PFSK-1 (cell line): Measurements from ENCODE around the gene FAM20A. TPM values are rescaled to one million over a fixed set of nuclear protein-coding genes. Genes with fewer than 3 reads are reported as not detected.

Experiments used
- FOXP2 ChIP-seq: optimal IDR thresholded peaks from 2 replicates; pipeline ENCODE3; 2011; ENCODE audit warnings: borderline replicate concordance, control low read depth, inconsistent platforms; ENCODE audit not compliant: insufficient read depth; ENCODE audit errors: extremely low read length, extremely low read depth
- POLR2AphosphoS5 ChIP-seq: IDR thresholded peaks from 2 replicates; pipeline ENCODE4 v1.6.1; 2012; ENCODE audit warnings: low read depth, mild to moderate bottlenecking, control low read depth, low read length, moderate library complexity
- SIN3A ChIP-seq: IDR thresholded peaks from 2 replicates; pipeline ENCODE4 v1.6.1; 2012; ENCODE audit warnings: mild to moderate bottlenecking, low read length, moderate library complexity, borderline replicate concordance; ENCODE audit not compliant: insufficient read depth
- TAF1 ChIP-seq: IDR thresholded peaks from 2 replicates; pipeline ENCODE4 v1.6.1; 2012; ENCODE audit warnings: low read length, control low read depth, borderline replicate concordance; ENCODE audit not compliant: insufficient read depth
- polyA plus RNA-seq: library from polyadenylated mRNA; unstranded; fragments of >200 nt; gene quantifications from one replicate; pipeline ENCODE4 v1.2.1, GENCODE V29; 2012; ENCODE audit warnings: low read depth, missing spikeins; ENCODE audit not compliant: insufficient read length
- TF ChIP-seq, protein P1 (sequence below), 2 experiments: IDR thresholded peaks; 2 replicates each; pipeline versions ENCODE4 v1.6.1 to v1.8.0; 2011 to 2012; ENCODE audit warnings: low read depth in 2 of 2, low read length in 2 of 2, control low read depth in 1 of 2, inconsistent platforms in 1 of 2, mild to moderate bottlenecking in 1 of 2, moderate library complexity in 1 of 2; ENCODE audit not compliant: insufficient read depth in 1 of 2

FAM20A gene
- polyA plus RNA-seq, result 0.45 TPM

DNA sequence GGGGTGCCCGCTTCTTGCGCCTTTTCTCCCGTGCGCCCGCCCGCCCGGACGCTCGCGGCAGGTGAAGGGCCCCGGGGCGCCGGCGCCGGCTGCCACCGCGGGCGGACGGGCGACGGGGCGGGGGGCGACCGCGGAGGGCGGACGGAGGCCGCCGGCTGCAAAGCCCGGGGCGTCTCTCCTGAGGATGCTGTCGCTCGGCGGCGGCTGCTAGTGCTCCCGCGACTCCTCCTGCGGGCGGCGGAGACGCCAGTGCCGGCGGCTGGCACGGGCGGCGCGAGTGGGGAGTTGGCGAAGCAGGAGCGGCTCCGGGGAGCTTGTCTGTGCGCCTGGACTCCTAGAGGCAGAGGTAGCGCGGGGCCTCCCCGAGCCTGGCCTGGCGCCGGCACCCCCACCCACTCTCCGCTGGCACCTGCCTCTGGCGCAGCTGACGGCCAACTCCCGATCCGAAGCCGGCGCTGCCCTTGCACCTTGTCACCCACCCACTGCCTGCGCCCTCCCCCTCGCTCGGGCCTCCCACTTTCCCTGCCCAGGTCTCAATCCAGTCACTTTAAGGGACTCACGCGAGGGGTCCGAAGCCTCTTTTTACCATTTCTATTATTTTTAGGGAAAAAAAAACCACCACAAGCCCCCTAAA lies at the start of gene FAM20A:
FAM20A (minus strand) TSS at position 437 of the 634 bp plus-strand sequence. CDS start 701 bp downstream, outside the sequence.
- no peak for TF ChIP-seq TAF1
- TF ChIP-seq FOXP2, result no peak
- TF ChIP-seq POLR2AphosphoS5, result no peak
- no peak for TF ChIP-seq SIN3A
- TF ChIP-seq, protein P1, sequence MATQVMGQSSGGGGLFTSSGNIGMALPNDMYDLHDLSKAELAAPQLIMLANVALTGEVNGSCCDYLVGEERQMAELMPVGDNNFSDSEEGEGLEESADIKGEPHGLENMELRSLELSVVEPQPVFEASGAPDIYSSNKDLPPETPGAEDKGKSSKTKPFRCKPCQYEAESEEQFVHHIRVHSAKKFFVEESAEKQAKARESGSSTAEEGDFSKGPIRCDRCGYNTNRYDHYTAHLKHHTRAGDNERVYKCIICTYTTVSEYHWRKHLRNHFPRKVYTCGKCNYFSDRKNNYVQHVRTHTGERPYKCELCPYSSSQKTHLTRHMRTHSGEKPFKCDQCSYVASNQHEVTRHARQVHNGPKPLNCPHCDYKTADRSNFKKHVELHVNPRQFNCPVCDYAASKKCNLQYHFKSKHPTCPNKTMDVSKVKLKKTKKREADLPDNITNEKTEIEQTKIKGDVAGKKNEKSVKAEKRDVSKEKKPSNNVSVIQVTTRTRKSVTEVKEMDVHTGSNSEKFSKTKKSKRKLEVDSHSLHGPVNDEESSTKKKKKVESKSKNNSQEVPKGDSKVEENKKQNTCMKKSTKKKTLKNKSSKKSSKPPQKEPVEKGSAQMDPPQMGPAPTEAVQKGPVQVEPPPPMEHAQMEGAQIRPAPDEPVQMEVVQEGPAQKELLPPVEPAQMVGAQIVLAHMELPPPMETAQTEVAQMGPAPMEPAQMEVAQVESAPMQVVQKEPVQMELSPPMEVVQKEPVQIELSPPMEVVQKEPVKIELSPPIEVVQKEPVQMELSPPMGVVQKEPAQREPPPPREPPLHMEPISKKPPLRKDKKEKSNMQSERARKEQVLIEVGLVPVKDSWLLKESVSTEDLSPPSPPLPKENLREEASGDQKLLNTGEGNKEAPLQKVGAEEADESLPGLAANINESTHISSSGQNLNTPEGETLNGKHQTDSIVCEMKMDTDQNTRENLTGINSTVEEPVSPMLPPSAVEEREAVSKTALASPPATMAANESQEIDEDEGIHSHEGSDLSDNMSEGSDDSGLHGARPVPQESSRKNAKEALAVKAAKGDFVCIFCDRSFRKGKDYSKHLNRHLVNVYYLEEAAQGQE (IDR thresholded peaks at IDR 0.05; ENCODE audit: insufficient read depth in 1 of 2, low read depth in 2 of 2, low read length in 2 of 2), result no peak

DNA sequence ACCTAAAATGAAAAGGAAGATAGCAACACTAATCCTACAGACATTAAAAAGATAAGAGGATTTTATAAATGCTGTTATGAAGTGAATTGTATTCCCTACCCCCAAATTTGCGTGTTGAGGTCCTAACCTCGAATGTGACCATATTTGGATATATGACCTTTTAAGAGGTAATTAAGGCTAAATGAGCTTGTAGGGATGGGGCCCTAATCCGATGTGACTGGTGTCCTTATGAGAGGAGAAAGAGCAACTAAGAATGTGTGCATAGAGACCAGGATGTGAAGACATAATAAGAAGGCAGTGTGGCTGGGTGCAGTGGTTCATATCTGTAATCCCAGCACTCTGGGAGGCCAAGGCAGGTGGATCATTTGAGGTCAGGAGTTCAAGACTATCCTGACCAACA lies 48.2 kb upstream of the FAM20A start:
- TF ChIP-seq, protein P1 (IDR thresholded peaks at IDR 0.05; ENCODE audit: insufficient read depth in 1 of 2, low read depth in 2 of 2, low read length in 2 of 2), result no peak
- TF ChIP-seq SIN3A (no peak), TAF1 (no peak), FOXP2 (no peak), POLR2AphosphoS5 (no peak)

DNA sequence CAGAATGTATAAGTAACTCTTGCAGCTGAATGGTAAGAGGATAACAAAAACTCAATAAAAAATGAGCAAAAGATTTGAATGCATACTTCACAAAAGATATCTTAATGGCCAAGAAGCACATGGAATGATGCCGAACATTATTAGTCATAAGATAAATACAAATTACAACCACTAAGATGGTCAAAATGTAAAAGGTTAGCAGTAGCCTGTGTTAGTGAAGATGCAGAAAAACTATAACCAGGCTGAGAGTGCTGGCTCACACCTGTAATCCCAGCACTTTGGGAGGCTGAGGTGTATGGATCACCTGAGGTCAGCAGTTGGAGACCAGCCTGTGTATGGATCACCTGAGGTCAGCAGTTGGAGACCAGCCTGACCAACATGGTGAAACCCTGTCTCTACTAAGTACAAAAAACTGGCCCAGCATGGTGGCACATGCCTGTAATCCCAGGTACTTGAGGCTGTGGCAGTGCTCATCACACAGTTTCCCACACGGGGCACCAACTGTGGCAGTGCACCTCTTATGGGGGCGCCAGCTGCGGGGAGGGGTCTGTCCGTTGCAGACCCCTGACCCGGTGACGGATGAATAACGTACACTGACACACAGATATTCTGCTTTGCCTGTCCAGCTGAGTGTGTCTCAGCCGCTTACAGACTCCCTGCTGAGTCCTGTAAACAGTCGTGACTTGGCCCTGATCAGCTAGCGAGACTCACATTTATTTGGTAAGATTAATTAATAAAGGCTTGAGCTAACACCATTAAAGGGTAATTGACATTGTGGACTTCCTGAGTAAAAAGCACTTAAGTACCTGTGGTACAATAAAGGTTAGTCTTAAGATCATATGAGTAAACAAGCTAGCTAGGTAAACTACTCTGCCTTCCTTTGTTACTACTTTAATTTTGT lies 45.7 kb upstream of the FAM20A start:
- TF ChIP-seq, protein P1 (IDR thresholded peaks at IDR 0.05; ENCODE audit: insufficient read depth in 1 of 2, low read depth in 2 of 2, low read length in 2 of 2), result no peak
- TF ChIP-seq SIN3A (no peak), POLR2AphosphoS5 (no peak), TAF1 (no peak), FOXP2 (no peak)

DNA sequence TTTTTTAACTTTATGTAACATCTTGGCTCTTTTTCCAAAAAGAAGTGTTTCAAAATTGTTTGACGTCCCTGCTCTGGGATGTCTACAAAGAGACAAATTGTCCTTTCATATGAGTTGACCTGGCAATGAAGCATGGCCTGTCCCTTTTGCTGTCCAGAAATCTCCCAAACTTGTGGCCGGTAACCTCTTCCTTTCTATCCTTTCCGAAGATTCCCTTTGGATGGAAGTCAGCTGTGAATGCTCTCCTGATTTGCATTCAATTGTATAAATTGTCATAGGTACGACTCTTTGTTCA lies 40.9 kb upstream of the FAM20A start:
- TF ChIP-seq FOXP2 (no peak), SIN3A (no peak)

DNA sequence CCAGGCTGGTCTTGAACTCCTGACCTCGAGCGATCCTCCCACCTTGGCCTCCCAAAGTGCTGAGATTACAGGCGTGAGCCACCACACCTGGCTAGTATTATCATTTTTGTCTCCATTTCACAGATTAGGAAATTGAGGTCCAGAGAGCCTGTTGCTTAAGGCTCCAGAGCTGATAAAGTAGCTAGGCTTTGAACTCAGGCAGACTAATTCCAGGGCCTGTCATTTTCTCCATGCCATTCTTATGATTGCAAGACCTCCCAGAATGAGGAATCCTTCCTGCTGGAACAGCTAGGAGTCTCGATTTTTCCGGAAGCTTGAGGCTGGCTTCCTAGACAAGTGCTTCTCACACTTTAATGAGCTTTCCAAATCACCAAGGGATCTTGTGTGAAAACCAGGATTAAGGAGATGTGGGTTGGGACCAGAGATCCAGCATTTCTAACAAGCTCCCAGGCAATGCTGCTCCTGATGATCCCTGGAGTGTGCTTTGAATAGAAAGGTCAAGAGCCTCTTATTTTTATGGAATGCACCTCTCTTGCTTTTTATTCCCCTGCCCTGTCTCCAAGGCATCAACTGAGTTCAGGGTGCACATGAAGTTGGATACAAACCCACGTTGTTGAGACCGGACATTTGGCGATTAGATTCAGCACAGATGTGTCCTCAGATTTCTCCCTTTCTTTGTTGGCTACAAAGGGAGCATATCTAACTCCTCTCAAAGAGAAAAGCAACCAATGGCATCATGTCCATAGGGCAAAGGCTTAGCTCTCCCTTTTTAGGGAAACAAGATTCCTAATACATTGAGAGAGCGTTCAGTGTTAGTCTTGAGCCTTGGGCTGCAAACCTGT lies 40.3 kb upstream of the FAM20A start:
- TF ChIP-seq TAF1 (no peak), SIN3A (no peak), POLR2AphosphoS5 (no peak), FOXP2 (no peak)
- TF ChIP-seq, protein P1 (IDR thresholded peaks at IDR 0.05; ENCODE audit: insufficient read depth in 1 of 2, low read depth in 2 of 2, low read length in 2 of 2), result no peak
